GM12878 (cell line): Measurements from ENCODE around the gene DIP2A. TPM values are rescaled to one million over a fixed set of nuclear protein-coding genes. Genes with fewer than 3 reads are reported as not detected.

ENCODE experiments used
- ATAC-seq: fragments of 200-7000 bp; cut with Tn5 transposase; 3 replicates; pipeline ENCODE4 v1.9.1; 2020; ENCODE audit warnings: mild to moderate bottlenecking, moderate library complexity
- BruUV-seq: library from RNA; stranded (reverse); fragments of 400-500 nt; replicated peaks from 2 replicates; lab custom pipeline; 2021; lab: Mats Ljungman, UMichigan
- CTCF ChIA-PET: fragments of 300-600 bp; sonication (Branson Sonifier 250); formaldehyde crosslinking; extraction: SDS; loops from one replicate; lab custom pipeline; 2021; ENCODE audit warnings: inconsistent platforms; lab: Yijun Ruan, JAX
- POLR2A ChIA-PET: fragments of 350-600 bp; formaldehyde crosslinking; extraction: SDS; loops from one replicate; lab custom pipeline; 2021; ENCODE audit warnings: inconsistent platforms; lab: Charles Lee
- RAD21 ChIA-PET: fragments of 300-600 bp; sonication (Branson Sonifier 250); formaldehyde crosslinking; loops from one replicate; lab custom pipeline; 2023; ENCODE audit warnings: antibody characterized with exemption; ENCODE audit not compliant: unreplicated experiment; lab: Charles Lee
- SMC1A ChIA-PET: fragments of 300-600 bp; sonication (Branson Sonifier 250); formaldehyde crosslinking; loops from one replicate; lab custom pipeline; 2023; ENCODE audit not compliant: unreplicated experiment, uncharacterized antibody; lab: Charles Lee
- DNase-seq: peaks from one replicate; pipeline ENCODE4 v3.0.0-alpha.2; 2011; ENCODE audit warnings: low read depth, low spot score
- FAIRE-seq: peaks from 3 replicates; lab custom pipeline; 2011; peaks lifted over from hg19 to GRCh38; lab: Jason Lieb, UNC
- H2AFZ ChIP-seq: 2 replicates; pipeline ENCODE4 v1.6.0; 2011; ENCODE audit warnings: low read depth, low read length, control low read depth; ENCODE audit not compliant: control insufficient read depth
- H3K27ac ChIP-seq: 2 replicates; pipeline ENCODE4 v1.5.1; 2011; ENCODE audit warnings: control low read depth; ENCODE audit not compliant: control insufficient read depth, insufficient read depth
- H3K27me3 ChIP-seq, 2 experiments: replicated peaks in 1 of 2; 2 replicates each; pipeline versions ENCODE4 v1.6.0 to v1.6.1; 2011; ENCODE audit warnings: low read length in 1 of 2; ENCODE audit not compliant: control insufficient read depth in 2 of 2, insufficient read depth in 2 of 2
- H3K36me3 ChIP-seq, 2 experiments: 2 replicates each; pipeline ENCODE4 v1.5.1; 2011; ENCODE audit warnings: low read length in 1 of 2; ENCODE audit not compliant: control insufficient read depth in 2 of 2, insufficient read depth in 2 of 2
- H3K4me1 ChIP-seq: 2 replicates; pipeline ENCODE4 v1.6.1; 2011; ENCODE audit warnings: mild to moderate bottlenecking, low read length, moderate library complexity, mixed read lengths; ENCODE audit not compliant: control insufficient read depth, insufficient read depth
- H3K4me2 ChIP-seq: 2 replicates; pipeline ENCODE4 v1.6.0; 2011; ENCODE audit warnings: control low read depth; ENCODE audit not compliant: control insufficient read depth, insufficient read depth
- H3K4me3 ChIP-seq: fragments of 200-600 bp; sonication (generic); 2 replicates; pipeline ENCODE4 v1.5.1; 2016
- H3K79me2 ChIP-seq: 2 replicates; pipeline ENCODE4 v1.6.0; 2011; ENCODE audit warnings: low read length; ENCODE audit not compliant: control insufficient read depth, insufficient read depth
- H3K9ac ChIP-seq: 2 replicates; pipeline ENCODE4 v1.8.0; 2011; ENCODE audit warnings: low read length, control low read depth, mixed read lengths; ENCODE audit not compliant: control insufficient read depth, insufficient read depth
- H3K9me3 ChIP-seq: replicated peaks from 3 replicates; pipeline ENCODE4 v1.5.1; 2011; ENCODE audit warnings: mild to moderate bottlenecking, low read length; ENCODE audit not compliant: control insufficient read depth, insufficient read depth
- H4K20me1 ChIP-seq: 2 replicates; pipeline ENCODE4 v1.6.0; 2011; ENCODE audit not compliant: control insufficient read depth, insufficient read depth
- BRCA1 ChIP-seq: IDR thresholded peaks from 2 replicates; pipeline ENCODE4 v1.6.1; 2011; ENCODE audit warnings: low read depth, low read length, improper control_type of control experiment
- IRF5 ChIP-seq: fragments of 450-650 bp; IDR thresholded peaks from 2 replicates; pipeline ENCODE4 v1.6.1; 2017; ENCODE audit warnings: borderline replicate concordance
- JUND ChIP-seq: IDR thresholded peaks from 2 replicates; pipeline ENCODE4 v1.6.1; 2012; ENCODE audit warnings: low read depth, mild to moderate bottlenecking, low read length, improper control_type of control experiment, moderate library complexity
- MEF2B ChIP-seq: fragments of 450-650 bp; IDR thresholded peaks from 2 replicates; pipeline ENCODE4 v1.6.1; 2018; ENCODE audit warnings: mild to moderate bottlenecking, moderate library complexity; ENCODE audit not compliant: partially characterized antibody, poor library complexity, severe bottlenecking
- NR2F1 ChIP-seq: fragments of 450-650 bp; conservative IDR thresholded peaks from 2 replicates; pipeline ENCODE4 v1.6.1; 2017; ENCODE audit warnings: mild to moderate bottlenecking
- RAD21 ChIP-seq: IDR thresholded peaks from 2 replicates; pipeline ENCODE4 v1.6.1; 2011; ENCODE audit warnings: mild to moderate bottlenecking, low read depth, low read length, moderate library complexity; ENCODE audit not compliant: insufficient read depth
- REST ChIP-seq: IDR thresholded peaks from 2 replicates; pipeline ENCODE4 v1.6.1; 2012; ENCODE audit warnings: mild to moderate bottlenecking, low read depth, low read length
- SIN3A ChIP-seq: IDR thresholded peaks from 2 replicates; pipeline ENCODE4 v1.6.1; 2012; ENCODE audit warnings: low read depth, low read length, improper control_type of control experiment
- SMC3 ChIP-seq: IDR thresholded peaks from 2 replicates; pipeline ENCODE4 v1.6.1; 2011; ENCODE audit warnings: low read length, improper control_type of control experiment, borderline replicate concordance
- STAT3 ChIP-seq: IDR thresholded peaks from 2 replicates; pipeline ENCODE4 v1.6.1; 2011; ENCODE audit warnings: low read depth, low read length, improper control_type of control experiment
- SUZ12 ChIP-seq: fragments of 200-600 bp; sonication (generic); IDR thresholded peaks from one replicate; pipeline ENCODE4 v1.6.1; 2018; ENCODE audit warnings: antibody characterized with exemption, mild to moderate bottlenecking; ENCODE audit not compliant: unreplicated experiment
- TCF7 ChIP-seq: IDR thresholded peaks from 2 replicates; pipeline ENCODE4 v1.6.1; 2014; ENCODE audit warnings: antibody characterized with exemption, borderline replicate concordance
- WGBS: methylation state at CpG from one replicate; pipeline ENCODE4 v1.1.6; 2016; ENCODE audit warnings: low lambda C conversion rate; ENCODE audit not compliant: insufficient replicate concordance, insufficient coverage; ENCODE audit errors: missing lambda C conversion rate; 5-methylcytosine and 5-hydroxymethylcytosine counted together
- in situ Hi-C: fragments of 300-500 bp; cut with MboI; formaldehyde crosslinking; loops from 9 replicates; pipeline ENCODE4 v1.14.3; 2018; ENCODE audit warnings: mixed read lengths
- intact Hi-C: fragments of 100-400 bp; cut with micrococcal nuclease; formaldehyde crosslinking; loops from one replicate; pipeline ENCODE4 v1.14.2; 2022; ENCODE audit not compliant: unreplicated experiment
- polyA plus RNA-seq, 11 experiments: library from polyadenylated mRNA; depleted of rRNA in 4 of 11; unstranded in 6 of 11; stranded (reverse) in 5 of 11; fragments of >200 nt; fragmentation: Nextera tagmentation in 4 of 11; fragmentation: Illumina TruSeq in 1 of 11; extraction: Ambion mirVana in 4 of 11; extraction: Trizol in 1 of 11; gene quantifications; 1 replicate in 1 of 11; 2 replicates in 10 of 11; pipeline versions ENCODE4 v1.2.1 to v1.2.3, GENCODE V29; 2011 to 2016; ENCODE audit warnings: inconsistent platforms in 2 of 11, missing spikeins in 2 of 11, low read depth in 1 of 11
- total RNA-seq, 4 experiments: library from RNA; depleted of rRNA in 3 of 4; stranded (reverse); fragments of >200 nt in 3 of 4; fragmentation: Illumina TruSeq in 1 of 4; extraction: Trizol in 1 of 4; gene quantifications; 2 replicates each; pipeline versions ENCODE4 v1.2.1 to v1.2.3, GENCODE V29; 2013 to 2021
- TF ChIP-seq, protein P1 (sequence below): fragments of 450-650 bp; IDR thresholded peaks from 2 replicates; pipeline ENCODE4 v1.6.1; 2016; ENCODE audit warnings: mild to moderate bottlenecking
- TF ChIP-seq, protein P2 (sequence below): fragments of 450-650 bp; conservative IDR thresholded peaks from 2 replicates; pipeline ENCODE4 v1.6.1; 2017; ENCODE audit warnings: mild to moderate bottlenecking, moderate library complexity

The DIP2A gene
- total and polyA plus RNA-seq, 10 of the 15 experiments (the other 5 are each of a cell fraction or from before 2014, with no cell fraction given) = 1.7 to 25.5 (median 12.2) TPM

DNA sequence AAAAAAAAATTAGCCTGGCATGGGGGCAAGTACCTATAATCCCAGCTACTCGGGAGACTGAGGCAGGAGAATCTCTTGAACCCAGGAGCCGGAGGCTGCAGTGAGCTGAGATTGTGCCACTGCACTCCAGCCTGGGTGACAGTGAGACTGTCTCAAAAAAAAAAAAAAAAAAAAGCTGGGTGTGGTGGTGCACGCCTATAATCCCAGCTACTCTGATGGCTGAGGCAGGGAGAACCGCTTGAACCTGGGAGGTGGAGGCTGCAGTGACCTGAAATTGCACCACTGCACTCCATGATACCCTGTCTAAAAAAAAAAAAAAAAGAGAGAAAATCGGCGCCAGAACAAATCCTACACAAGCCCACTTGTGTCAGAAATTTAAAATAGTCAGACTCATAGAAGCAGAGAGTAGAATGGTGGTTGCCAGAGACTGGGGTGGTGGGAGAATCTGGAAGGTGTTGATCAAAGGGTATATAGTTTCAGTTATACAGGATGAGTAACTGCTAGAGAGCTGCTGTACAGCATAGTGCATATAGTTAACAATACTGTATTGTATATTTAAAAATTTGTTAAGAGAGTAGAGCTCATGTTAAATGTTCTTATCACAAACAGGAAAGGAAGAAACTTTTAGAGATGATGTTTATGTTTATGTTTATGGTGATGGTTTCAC lies 9.6 kb downstream of the DIP2A start (continued):
- TF ChIP-seq REST (no peak), JUND (no peak), IRF5 (no peak)
- TF ChIP-seq, protein P1, sequence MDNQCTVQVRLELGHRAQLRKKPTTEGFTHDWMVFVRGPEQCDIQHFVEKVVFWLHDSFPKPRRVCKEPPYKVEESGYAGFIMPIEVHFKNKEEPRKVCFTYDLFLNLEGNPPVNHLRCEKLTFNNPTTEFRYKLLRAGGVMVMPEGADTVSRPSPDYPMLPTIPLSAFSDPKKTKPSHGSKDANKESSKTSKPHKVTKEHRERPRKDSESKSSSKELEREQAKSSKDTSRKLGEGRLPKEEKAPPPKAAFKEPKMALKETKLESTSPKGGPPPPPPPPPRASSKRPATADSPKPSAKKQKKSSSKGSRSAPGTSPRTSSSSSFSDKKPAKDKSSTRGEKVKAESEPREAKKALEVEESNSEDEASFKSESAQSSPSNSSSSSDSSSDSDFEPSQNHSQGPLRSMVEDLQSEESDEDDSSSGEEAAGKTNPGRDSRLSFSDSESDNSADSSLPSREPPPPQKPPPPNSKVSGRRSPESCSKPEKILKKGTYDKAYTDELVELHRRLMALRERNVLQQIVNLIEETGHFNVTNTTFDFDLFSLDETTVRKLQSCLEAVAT = no peak

DNA sequence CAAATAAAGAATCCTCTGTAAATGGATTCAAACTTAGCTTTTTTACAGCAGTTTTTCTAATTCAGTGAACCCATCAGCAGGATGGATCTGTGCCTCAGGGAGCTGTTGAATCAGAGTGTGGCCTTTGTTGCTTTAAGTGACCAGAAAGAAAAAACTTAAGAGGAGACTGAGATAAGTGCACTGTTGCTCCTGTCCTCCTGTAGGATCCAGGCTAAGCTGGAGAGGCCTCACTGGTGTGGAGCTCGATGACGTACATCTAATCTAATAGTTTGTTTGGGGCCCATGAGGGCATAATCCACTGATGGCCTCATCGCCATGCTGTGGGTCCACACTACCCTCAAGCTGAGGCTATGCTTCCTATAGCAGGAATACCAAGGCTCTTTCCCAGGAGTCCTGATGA lies 10.6 kb downstream of the DIP2A start:
- DNase-seq = no peak
- CTCF ChIA-PET = no interaction called here
- no peak for FAIRE-seq
- intact Hi-C loops = no loop called here
- no peak overlapping the region for H3K27ac ChIP-seq
- H3K4me1 ChIP-seq = no peaks in the 10 kb centered on the region; the same call in none of the 2 replicates
- RAD21 ChIA-PET = no interaction called here
- no peaks in the 10 kb centered on the region for H4K20me1 ChIP-seq
- no TSS peak for BruUV-seq
- in situ Hi-C loops = no loop called here
- H2AFZ ChIP-seq = no peak overlapping the region
- peaks cover 0 to 4% of the 10 kb centered on the region in 2 experiments; a peak in 1 of 4 replicates for H3K36me3 ChIP-seq
- no peak overlapping the region for H3K4me2 ChIP-seq
- H3K9ac ChIP-seq = no peak overlapping the region
- H3K4me3 ChIP-seq = no peak overlapping the region
- H3K79me2 ChIP-seq = no peaks in the 10 kb centered on the region; the same call in 1 of the 2 replicates
- no peaks in the 10 kb centered on the region for H3K9me3 ChIP-seq
- POLR2A ChIA-PET = no interaction called here
- SMC1A ChIA-PET = interaction anchor here (1.8 to 1.9 kb wide), 2 partner anchors 12 to 31 kb away, joined by 4 to 6 read pairs; no protein-coding TSS in a partner anchor
- no peaks in the 10 kb centered on the region for H3K27me3 ChIP-seq
- 88% methylated on average over 3 of the region's 3 CpGs for WGBS
- no peak for ATAC-seq
- TF ChIP-seq MEF2B = no peak
- TF ChIP-seq BRCA1 = no peak
- TF ChIP-seq, protein P2, sequence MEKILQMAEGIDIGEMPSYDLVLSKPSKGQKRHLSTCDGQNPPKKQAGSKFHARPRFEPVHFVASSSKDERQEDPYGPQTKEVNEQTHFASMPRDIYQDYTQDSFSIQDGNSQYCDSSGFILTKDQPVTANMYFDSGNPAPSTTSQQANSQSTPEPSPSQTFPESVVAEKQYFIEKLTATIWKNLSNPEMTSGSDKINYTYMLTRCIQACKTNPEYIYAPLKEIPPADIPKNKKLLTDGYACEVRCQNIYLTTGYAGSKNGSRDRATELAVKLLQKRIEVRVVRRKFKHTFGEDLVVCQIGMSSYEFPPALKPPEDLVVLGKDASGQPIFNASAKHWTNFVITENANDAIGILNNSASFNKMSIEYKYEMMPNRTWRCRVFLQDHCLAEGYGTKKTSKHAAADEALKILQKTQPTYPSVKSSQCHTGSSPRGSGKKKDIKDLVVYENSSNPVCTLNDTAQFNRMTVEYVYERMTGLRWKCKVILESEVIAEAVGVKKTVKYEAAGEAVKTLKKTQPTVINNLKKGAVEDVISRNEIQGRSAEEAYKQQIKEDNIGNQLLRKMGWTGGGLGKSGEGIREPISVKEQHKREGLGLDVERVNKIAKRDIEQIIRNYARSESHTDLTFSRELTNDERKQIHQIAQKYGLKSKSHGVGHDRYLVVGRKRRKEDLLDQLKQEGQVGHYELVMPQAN = no peak
- TF ChIP-seq RAD21 = no peak
- no peak for TF ChIP-seq NR2F1
- TF ChIP-seq SUZ12 = no peak
- TF ChIP-seq SMC3 = no peak
- TF ChIP-seq TCF7 = no peak
- TF ChIP-seq SIN3A = no peak
- TF ChIP-seq STAT3 = no peak
